Nephron progenitor cell (in vitro differentiated cells): ENCODE data around the gene ZNF362.

Experiments used
- DNase-seq: peaks from one replicate; pipeline ENCODE4 v3.0.0; 2021
- H3K27ac Mint-ChIP-seq: 2 replicates; pipeline ENCODE4 v1.8.0; 2021; ENCODE audit warnings: mild to moderate bottlenecking, moderate library complexity, mixed read lengths
- H3K27me3 Mint-ChIP-seq: 2 replicates; pipeline ENCODE4 v1.8.0; 2021; ENCODE audit warnings: mild to moderate bottlenecking, low read depth, mixed read lengths; ENCODE audit not compliant: poor library complexity
- H3K36me3 Mint-ChIP-seq: 2 replicates; pipeline ENCODE4 v1.8.0; 2021; ENCODE audit warnings: low read depth, mixed read lengths
- H3K4me1 Mint-ChIP-seq: 2 replicates; pipeline ENCODE4 v1.8.0; 2021; ENCODE audit warnings: mixed read lengths
- H3K4me3 Mint-ChIP-seq: 2 replicates; pipeline ENCODE4 v1.8.0; 2021; ENCODE audit warnings: mild to moderate bottlenecking, moderate library complexity, mixed read lengths
- H3K9me3 Mint-ChIP-seq: 2 replicates; pipeline ENCODE4 v1.8.0; 2021; ENCODE audit warnings: mild to moderate bottlenecking, moderate library complexity, mixed read lengths
- TF ChIP-seq, protein P1 (sequence below): fragments of 200-600 bp; sonication (generic); IDR thresholded peaks from 2 replicates; pipeline ENCODE4 v1.5.0; 2021; ENCODE audit warnings: antibody characterized with exemption

Gene ZNF362, protein sequence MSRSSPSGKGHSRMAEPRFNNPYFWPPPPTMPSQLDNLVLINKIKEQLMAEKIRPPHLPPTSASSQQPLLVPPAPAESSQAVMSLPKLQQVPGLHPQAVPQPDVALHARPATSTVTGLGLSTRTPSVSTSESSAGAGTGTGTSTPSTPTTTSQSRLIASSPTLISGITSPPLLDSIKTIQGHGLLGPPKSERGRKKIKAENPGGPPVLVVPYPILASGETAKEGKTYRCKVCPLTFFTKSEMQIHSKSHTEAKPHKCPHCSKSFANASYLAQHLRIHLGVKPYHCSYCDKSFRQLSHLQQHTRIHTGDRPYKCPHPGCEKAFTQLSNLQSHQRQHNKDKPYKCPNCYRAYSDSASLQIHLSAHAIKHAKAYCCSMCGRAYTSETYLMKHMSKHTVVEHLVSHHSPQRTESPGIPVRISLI

DNA sequence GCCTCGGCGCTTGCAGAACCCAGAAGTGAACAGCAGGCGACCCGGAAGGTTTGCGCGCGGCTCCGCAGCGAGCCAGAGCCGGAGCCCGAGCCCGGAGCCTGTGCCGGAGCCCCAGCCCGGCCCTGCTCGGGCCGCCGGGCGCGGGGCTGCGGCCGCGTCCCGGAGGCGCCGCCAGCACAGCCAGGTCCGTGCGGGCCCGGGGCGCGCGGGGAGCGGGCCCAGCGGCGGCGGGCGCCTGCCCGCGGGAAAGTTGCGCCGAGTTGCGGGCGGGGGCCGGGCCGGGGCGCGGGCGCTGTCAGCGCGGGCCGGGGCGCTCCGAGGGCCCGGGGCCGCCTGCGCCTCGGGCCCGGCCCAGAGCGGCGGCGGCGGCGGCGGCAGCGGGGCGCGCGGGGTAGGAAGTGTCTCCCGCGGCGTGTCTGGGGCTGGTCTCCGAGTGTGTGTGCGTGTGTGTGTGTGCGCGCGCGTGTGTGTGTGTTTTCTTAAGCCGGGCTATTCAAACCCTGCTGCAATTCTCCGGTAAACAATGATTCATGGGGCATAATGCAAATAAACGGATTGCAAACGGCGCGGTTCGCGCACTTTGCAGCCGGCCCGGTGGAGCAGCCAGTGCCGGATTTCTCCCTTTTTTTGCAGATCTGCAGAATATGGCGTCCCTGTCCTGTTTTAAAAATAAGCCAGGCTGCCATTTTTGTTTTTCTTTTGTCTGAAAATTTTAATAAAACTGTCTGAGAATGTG is at the start of gene ZNF362:
Gene ZNF362, plus strand, starts transcription at position 22 of the 736 bp plus-strand sequence. CDS start 14,083 bp downstream, outside the sequence.
- H3K4me3 Mint-ChIP-seq = peak within 1 kb of the TSS; percentile 99
- H3K27me3 Mint-ChIP-seq = peaks cover 9% of the 10 kb centered on the region
- H3K27ac Mint-ChIP-seq = peak within 1 kb of the TSS; percentile 98
- peaks cover 10% of the 10 kb centered on the region for H3K36me3 Mint-ChIP-seq
- TF ChIP-seq, protein P1, sequence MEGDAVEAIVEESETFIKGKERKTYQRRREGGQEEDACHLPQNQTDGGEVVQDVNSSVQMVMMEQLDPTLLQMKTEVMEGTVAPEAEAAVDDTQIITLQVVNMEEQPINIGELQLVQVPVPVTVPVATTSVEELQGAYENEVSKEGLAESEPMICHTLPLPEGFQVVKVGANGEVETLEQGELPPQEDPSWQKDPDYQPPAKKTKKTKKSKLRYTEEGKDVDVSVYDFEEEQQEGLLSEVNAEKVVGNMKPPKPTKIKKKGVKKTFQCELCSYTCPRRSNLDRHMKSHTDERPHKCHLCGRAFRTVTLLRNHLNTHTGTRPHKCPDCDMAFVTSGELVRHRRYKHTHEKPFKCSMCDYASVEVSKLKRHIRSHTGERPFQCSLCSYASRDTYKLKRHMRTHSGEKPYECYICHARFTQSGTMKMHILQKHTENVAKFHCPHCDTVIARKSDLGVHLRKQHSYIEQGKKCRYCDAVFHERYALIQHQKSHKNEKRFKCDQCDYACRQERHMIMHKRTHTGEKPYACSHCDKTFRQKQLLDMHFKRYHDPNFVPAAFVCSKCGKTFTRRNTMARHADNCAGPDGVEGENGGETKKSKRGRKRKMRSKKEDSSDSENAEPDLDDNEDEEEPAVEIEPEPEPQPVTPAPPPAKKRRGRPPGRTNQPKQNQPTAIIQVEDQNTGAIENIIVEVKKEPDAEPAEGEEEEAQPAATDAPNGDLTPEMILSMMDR = no peak
- no peaks in the 10 kb centered on the region for H3K9me3 Mint-ChIP-seq
- peaks cover 60% of the 10 kb centered on the region for H3K4me1 Mint-ChIP-seq
- DNase-seq = peak; percentile 76

DNA sequence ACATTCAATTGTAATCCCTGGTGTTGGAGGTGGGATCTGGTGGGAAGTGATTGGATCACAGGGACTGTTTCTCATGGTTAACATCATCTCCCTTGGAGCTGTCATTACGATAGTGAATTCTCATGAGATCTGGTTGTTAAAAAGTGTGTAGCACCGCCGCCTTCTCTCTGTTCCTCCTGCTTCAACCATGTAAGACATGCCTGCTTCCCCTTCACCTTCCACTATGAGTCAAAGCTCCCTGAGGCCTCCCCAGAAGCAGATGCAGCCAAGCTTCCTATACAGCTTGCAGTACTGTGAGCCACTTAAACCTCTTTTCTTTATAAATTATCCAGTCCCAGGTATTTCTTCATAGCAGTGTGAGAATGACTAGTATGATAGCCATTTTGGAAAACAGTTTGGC is 44.3 kb upstream of the ZNF362 start:
- Mint-ChIP-seq H3K36me3 (peaks cover 10% of the 10 kb centered on the region), H3K9me3 (peaks cover 21% of the 10 kb centered on the region), H3K27ac (no peak overlapping the region), H3K4me3 (no peak overlapping the region), H3K27me3 (peaks cover 34% of the 10 kb centered on the region), H3K4me1 (no peaks in the 10 kb centered on the region)
- TF ChIP-seq, protein P1 = no peak
- DNase-seq = no peak

DNA sequence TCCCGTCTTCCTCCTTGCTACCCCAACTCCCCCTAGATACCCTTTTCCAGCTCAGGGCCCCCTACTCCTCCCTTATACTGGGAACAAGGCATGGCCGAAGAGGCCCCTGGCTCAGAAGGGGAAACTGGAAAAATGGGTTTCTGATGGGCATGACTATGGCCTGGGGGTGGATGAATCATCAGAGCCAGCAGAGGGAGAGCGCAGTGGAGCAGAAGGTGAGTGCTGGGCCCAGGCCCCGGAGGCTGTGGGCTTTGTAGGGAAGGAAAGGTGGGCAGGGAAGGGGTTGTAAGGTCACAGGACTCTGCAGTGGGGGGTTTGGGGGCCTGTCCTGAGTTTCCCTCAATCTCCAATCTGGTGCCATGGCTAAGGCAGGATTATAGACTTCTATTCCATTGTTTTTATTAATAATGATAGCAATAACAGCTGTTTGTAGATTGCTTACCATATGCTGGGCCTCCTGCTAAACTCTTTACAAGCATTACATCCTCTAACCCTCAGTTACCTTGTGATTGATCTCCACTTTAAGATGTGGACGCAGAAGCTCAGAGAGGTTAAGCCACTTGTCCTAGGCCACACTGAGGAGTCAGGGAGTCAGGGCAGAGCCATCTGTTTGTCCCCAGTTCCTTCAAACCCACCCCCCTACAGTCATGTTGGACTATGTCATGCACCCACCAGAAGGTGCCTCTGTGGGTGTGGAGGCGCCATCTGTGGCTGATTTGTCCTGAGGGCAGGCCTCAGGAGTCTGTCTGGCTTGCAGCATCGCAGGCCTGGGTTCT is 36.2 kb upstream of the ZNF362 start:
- Mint-ChIP-seq H3K9me3 (peaks cover 27% of the 10 kb centered on the region), H3K4me1 (peaks cover 8% of the 10 kb centered on the region), H3K27ac (peak overlapping the region; percentile 6), H3K4me3 (no peak overlapping the region), H3K36me3 (peaks cover 15% of the 10 kb centered on the region), H3K27me3 (peaks cover 19% of the 10 kb centered on the region)
- DNase-seq = no peak
- TF ChIP-seq, protein P1 = no peak

DNA sequence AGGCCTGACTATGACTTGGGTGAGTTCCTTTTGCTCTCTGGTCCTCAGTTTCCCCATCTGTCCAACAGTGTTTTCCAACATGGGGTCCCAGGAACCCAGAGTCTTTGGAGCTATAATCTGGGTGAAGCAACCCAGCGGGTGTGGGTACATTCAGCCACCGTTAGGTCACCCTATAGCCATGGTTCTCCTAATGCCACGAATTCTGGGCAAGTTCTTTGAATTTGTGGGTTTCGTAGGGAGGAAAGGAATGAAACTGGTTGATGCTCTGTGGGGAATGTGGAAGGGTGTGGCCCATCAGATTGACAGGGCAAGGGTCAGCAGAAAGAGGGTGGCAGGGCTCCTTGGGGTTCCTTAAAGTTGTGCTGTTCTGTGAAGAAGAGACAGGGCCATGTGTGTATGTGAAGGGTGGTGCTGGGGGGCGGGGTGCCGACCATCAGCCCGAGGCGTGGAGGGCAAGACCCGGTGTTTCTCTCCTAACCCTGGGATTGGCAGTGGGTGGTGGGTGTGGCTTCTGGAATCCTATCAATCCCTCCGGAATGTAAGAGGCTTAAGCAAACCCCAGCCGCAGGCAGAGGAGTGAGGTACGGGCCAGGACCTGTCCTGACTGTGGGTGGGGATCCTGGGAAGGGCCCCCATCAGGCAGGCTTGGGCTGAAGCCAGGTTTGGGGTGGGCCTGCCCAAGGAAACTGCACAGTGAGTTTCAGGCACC is 35.5 kb upstream of the ZNF362 start:
- Mint-ChIP-seq H3K4me1 (peaks cover 8% of the 10 kb centered on the region), H3K36me3 (peaks cover 16% of the 10 kb centered on the region), H3K27me3 (peaks cover 19% of the 10 kb centered on the region), H3K27ac (peak overlapping the region; percentile 66), H3K4me3 (no peak overlapping the region), H3K9me3 (peaks cover 34% of the 10 kb centered on the region)
- DNase-seq = no peak
- TF ChIP-seq, protein P1 = no peak

DNA sequence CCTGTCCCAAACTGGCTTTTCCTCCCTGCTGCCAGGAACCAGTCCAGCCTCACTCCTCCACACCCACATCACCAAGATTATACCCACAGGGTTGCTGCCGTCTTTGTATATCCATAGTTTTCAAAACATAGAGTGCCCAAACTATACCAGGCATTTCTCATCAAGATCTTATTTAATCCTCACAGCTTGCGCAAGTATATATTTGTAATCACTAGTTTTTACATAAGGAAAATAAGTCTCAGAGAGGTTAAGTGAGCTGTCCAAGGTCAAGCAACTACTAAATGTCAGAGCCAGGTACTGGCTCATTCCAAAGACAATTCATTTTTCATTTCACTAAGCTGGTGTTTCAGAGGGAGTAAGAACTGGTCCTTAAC is 34.9 kb upstream of the ZNF362 start:
- Mint-ChIP-seq H3K27ac (no peak overlapping the region), H3K27me3 (peaks cover 19% of the 10 kb centered on the region), H3K4me3 (no peak overlapping the region), H3K9me3 (peaks cover 34% of the 10 kb centered on the region), H3K36me3 (peaks cover 16% of the 10 kb centered on the region), H3K4me1 (peaks cover 8% of the 10 kb centered on the region)
- TF ChIP-seq, protein P1 = no peak
- no peak for DNase-seq
